Endothelial cell of umbilical vein (primary cell): ENCODE results near the gene FHIP1B. TPM values are rescaled to one million over a fixed set of nuclear protein-coding genes. Genes with fewer than 3 reads are reported as not detected.

ENCODE experiments used
- BruUV-seq: library from RNA; stranded (reverse); fragments of 400-500 nt; replicated peaks from 2 replicates; lab custom pipeline; 2021; lab: Mats Ljungman, UMichigan
- CTCF ChIA-PET: fragments of 300-600, 350-600 bp; sonication (Branson Sonifier 250); formaldehyde crosslinking; loops from one replicate; lab custom pipeline; 2021; ENCODE audit warnings: antibody characterized with exemption, inconsistent platforms; lab: Charles Lee
- POLR2A ChIA-PET: fragments of 300-600, 350-600 bp; sonication (Branson Sonifier 250); formaldehyde crosslinking; loops from one replicate; lab custom pipeline; 2021; ENCODE audit warnings: antibody characterized with exemption, inconsistent platforms; lab: Charles Lee
- DNase-seq: peaks from one replicate; pipeline ENCODE4 v3.0.0-alpha.2; 2011; ENCODE audit warnings: low read depth, low spot score
- FAIRE-seq: peaks from 2 replicates; lab custom pipeline; 2011; peaks lifted over from hg19 to GRCh38; lab: Jason Lieb, UNC
- H2AFZ ChIP-seq: 2 replicates; pipeline ENCODE4 v1.6.0; 2012; ENCODE audit warnings: low read depth, low read length, control low read depth, inconsistent platforms
- H3K27ac ChIP-seq: 2 replicates; pipeline ENCODE4 v1.5.1; 2011; ENCODE audit warnings: low read depth, mild to moderate bottlenecking, control low read depth, low read length, moderate library complexity; ENCODE audit not compliant: insufficient read depth
- H3K27me3 ChIP-seq, 2 experiments: 2 replicates each; pipeline versions ENCODE4 v1.6.0 to v1.6.1; 2011; ENCODE audit warnings: low read length in 2 of 2, mixed read lengths in 1 of 2; ENCODE audit not compliant: control insufficient read depth in 2 of 2, insufficient read depth in 2 of 2
- H3K36me3 ChIP-seq, 2 experiments: 2 replicates in 1 of 2; 3 replicates in 1 of 2; pipeline ENCODE4 v1.5.1; 2011; ENCODE audit warnings: low read length in 2 of 2, mild to moderate bottlenecking in 1 of 2, moderate library complexity in 1 of 2; ENCODE audit not compliant: control insufficient read depth in 2 of 2, insufficient read depth in 2 of 2; ENCODE audit errors: extremely low read depth in 1 of 2
- H3K4me1 ChIP-seq: 3 replicates; pipeline ENCODE4 v1.5.1; 2011; ENCODE audit warnings: mild to moderate bottlenecking, low read length; ENCODE audit not compliant: control insufficient read depth, insufficient read depth; ENCODE audit errors: extremely low read depth
- H3K4me2 ChIP-seq: 2 replicates; pipeline ENCODE4 v1.6.1; 2011; ENCODE audit warnings: low read length, control low read depth, mixed read lengths; ENCODE audit not compliant: insufficient read depth
- H3K4me3 ChIP-seq, 3 experiments: fragments of 200-600 bp in 1 of 3; sonication (generic), shearing (Covaris generic) in 1 of 3; replicated peaks in 1 of 3; 2 replicates each; pipeline ENCODE4 v1.5.1; 2011 to 2016; ENCODE audit warnings: control low read depth in 3 of 3, low read length in 3 of 3, mild to moderate bottlenecking in 2 of 3, inconsistent platforms in 1 of 3, low read depth in 1 of 3, moderate library complexity in 1 of 3; ENCODE audit not compliant: insufficient read depth in 1 of 3
- H3K79me2 ChIP-seq: 2 replicates; pipeline ENCODE4 v1.6.0; 2012; ENCODE audit warnings: low read length, inconsistent platforms; ENCODE audit not compliant: control insufficient read depth, insufficient read depth
- H3K9ac ChIP-seq: replicated peaks from 2 replicates; pipeline ENCODE3; 2011; ENCODE audit warnings: low read length, control low read depth; ENCODE audit not compliant: insufficient read depth; ENCODE audit errors: extremely low read depth
- H3K9me1 ChIP-seq: replicated peaks from 3 replicates; pipeline ENCODE4 v1.6.0; 2011; ENCODE audit warnings: mild to moderate bottlenecking, low read length; ENCODE audit not compliant: control insufficient read depth, insufficient read depth; ENCODE audit errors: extremely low read depth
- H3K9me3 ChIP-seq: replicated peaks from 2 replicates; pipeline ENCODE4 v1.5.1; 2012; ENCODE audit warnings: low read length, inconsistent platforms; ENCODE audit not compliant: control insufficient read depth, insufficient read depth
- H4K20me1 ChIP-seq: replicated peaks from 2 replicates; pipeline ENCODE3; 2011; ENCODE audit warnings: mild to moderate bottlenecking, low read length; ENCODE audit not compliant: control insufficient read depth, insufficient read depth; ENCODE audit errors: extremely low read depth
- CTCF ChIP-seq, 2 donors: IDR thresholded peaks; 1 replicate in 1 of 2; 2 replicates in 1 of 2; pipeline ENCODE4 v1.5.1; 2011; ENCODE audit warnings: low read length in 2 of 2, mild to moderate bottlenecking in 2 of 2, moderate library complexity in 2 of 2, control low read depth in 1 of 2, inconsistent platforms in 1 of 2, low read depth in 1 of 2; ENCODE audit not compliant: insufficient read depth in 1 of 2; ENCODE audit errors: extremely low read depth in 1 of 2
- EZH2 ChIP-seq: IDR thresholded peaks from 2 replicates; pipeline ENCODE4 v1.6.1; 2012; ENCODE audit warnings: borderline replicate concordance, low read depth, mild to moderate bottlenecking, moderate library complexity, low read length, inconsistent platforms; ENCODE audit not compliant: severe bottlenecking
- FOS ChIP-seq: IDR thresholded peaks from 2 replicates; pipeline ENCODE4 v1.6.1; 2011; ENCODE audit warnings: mild to moderate bottlenecking, low read length, moderate library complexity, borderline replicate concordance; ENCODE audit not compliant: insufficient read depth
- GATA2 ChIP-seq: IDR thresholded peaks from 2 replicates; pipeline ENCODE4 v1.7.0; 2011; ENCODE audit warnings: low read depth, mild to moderate bottlenecking, moderate library complexity, mixed read lengths, low read length; ENCODE audit not compliant: insufficient read length, insufficient read depth
- JUN ChIP-seq: IDR thresholded peaks from 2 replicates; pipeline ENCODE4 v1.6.1; 2011; ENCODE audit warnings: borderline replicate concordance, low read depth; ENCODE audit not compliant: insufficient read length, insufficient read depth
- MAX ChIP-seq: IDR thresholded peaks from 2 replicates; pipeline ENCODE4 v1.6.1; 2011; ENCODE audit not compliant: insufficient read depth, insufficient read length
- MYC ChIP-seq: IDR thresholded peaks from one replicate; pipeline ENCODE4 v1.6.1; 2011; ENCODE audit warnings: mild to moderate bottlenecking, low read depth, low read length
- POLR2A ChIP-seq: IDR thresholded peaks from 2 replicates; pipeline ENCODE4 v1.6.1; 2012; ENCODE audit warnings: low read depth, mild to moderate bottlenecking, control low read depth, low read length
- POLR2AphosphoS5 ChIP-seq: IDR thresholded peaks from 2 replicates; pipeline ENCODE4 v1.6.1; 2012; ENCODE audit warnings: low read depth, mild to moderate bottlenecking, control low read depth, low read length, moderate library complexity; ENCODE audit not compliant: insufficient read depth
- dilution Hi-C: fragments of 300-500 bp; cut with MboI; formaldehyde crosslinking; loops from one replicate; pipeline ENCODE4 v1.15.0; 2019; ENCODE audit warnings: low sequenced_read_pairs; ENCODE audit not compliant: extremely low pct_ligation_motif_present
- intact Hi-C: fragments of 100-400 bp; cut with micrococcal nuclease; formaldehyde crosslinking; loops from one replicate; pipeline ENCODE4 v1.10.0; 2022
- polyA plus RNA-seq, 4 experiments: library from polyadenylated mRNA; depleted of rRNA in 3 of 4; stranded (reverse) in 3 of 4; unstranded in 1 of 4; fragments of >200 nt; gene quantifications; 2 replicates each; pipeline versions ENCODE4 v1.2.1 to v1.2.3, GENCODE V29; 2011 to 2012; ENCODE audit warnings: missing spikeins in 1 of 4
- total RNA-seq: library from RNA; stranded (reverse); gene quantifications from 2 replicates; pipeline ENCODE4 v1.2.3, GENCODE V29; 2021

FHIP1B gene
- total and polyA plus RNA-seq, 2 donors (not counting 3 experiments of a cell fraction or from before 2014, with no cell fraction given) = 21.3 to 50.1 TPM

DNA sequence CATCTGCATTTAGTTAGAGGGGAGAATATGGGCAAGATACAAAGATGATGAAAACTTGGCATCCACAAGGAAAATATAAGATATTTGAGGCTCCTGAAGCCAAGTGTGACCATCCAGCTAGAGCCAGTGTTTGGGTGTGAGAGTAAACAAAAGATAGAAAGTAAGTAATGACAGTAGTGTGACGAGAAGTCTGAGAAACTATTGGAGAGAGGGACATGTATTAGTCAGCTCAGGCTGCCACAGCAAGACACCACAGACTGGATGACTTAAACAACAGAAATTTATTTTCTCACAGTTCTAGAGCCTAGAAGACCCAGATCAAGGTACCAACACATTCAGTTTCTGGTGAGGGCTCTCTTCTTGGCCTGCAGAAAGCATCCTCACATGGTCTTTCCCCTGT lies 18.8 kb upstream of the FHIP1B start:
- intact Hi-C loops = no loop called here
- CTCF ChIA-PET = interaction anchor here (1.0 to 7.7 kb wide), 7 partner anchors 12 to 190 kb away, joined by 3 to 167 read pairs (median 14); no protein-coding TSS in a partner anchor

More for the DNA sequence above, 18.8 kb upstream of the FHIP1B start:
- FAIRE-seq (no peak), DNase-seq (no peak)
- Histone ChIP-seq H3K27me3 (peaks cover 34 to 40% of the 10 kb centered on the region in 2 experiments), H3K79me2 (no peaks in the 10 kb centered on the region), H3K4me2 (no peak overlapping the region), H2AFZ (no peak overlapping the region), H3K36me3 (no peaks in the 10 kb centered on the region), H3K9ac (no peak overlapping the region), H3K9me1 (no peaks in the 10 kb centered on the region), H3K9me3 (no peaks in the 10 kb centered on the region), H3K4me3 (no peak overlapping the region), H3K4me1 (peaks cover 5% of the 10 kb centered on the region), H3K27ac (no peak overlapping the region), H4K20me1 (no peaks in the 10 kb centered on the region)
- TF ChIP-seq CTCF (IDR thresholded peaks at IDR 0.05; ENCODE audit: extremely low read depth in 1 of 2, insufficient read depth in 1 of 2, low read depth in 1 of 2, low read length in 2 of 2) = no peak
- no peak for TF ChIP-seq POLR2AphosphoS5
- TF ChIP-seq MAX = no peak
- no peak for TF ChIP-seq JUN
- TF ChIP-seq GATA2 = no peak
- no peak for TF ChIP-seq POLR2A
- no peak for TF ChIP-seq FOS
- TF ChIP-seq EZH2 = no peak
- no peak for TF ChIP-seq MYC
- POLR2A ChIA-PET = no interaction called here
- dilution Hi-C loops = no loop called here
- BruUV-seq = no TSS peak
